ENCODE data around the gene SLC18A3.

SLC18A3 gene

DNA sequence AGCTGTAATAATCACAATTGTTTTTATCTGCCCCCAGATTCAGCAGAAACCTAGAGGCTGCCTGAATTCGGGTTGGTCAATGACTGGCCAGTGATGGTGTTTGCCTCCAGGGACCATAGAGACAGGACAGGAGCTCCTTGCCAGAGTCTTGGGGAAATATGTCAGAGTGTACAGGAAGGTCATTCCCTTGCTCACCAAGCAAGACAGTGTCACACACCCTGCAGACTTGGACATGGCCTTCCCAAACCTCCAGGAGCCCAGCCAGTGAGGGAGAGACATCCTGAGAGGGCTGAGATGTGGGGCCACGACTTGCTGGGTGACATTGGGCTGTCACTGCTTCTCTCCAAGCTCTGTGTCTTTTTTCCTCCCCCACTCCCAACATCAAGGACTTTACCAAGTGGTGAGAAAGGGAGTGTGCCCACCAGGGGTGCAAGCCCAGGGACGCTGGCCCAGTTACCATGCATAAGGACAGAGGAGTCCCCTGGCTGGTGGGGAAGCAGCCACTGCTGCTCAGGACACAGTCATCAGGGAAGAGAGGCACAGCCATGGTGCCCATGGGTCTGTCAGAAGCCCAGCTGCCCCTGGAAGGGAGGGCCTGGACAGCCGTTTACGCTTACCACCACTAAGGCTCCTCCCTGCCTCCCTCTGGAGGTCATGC is 44.1 kb downstream of the SLC18A3 start:
- no peak for DNase-seq
- no peak for ATAC-seq
- H3K36me3 Mint-ChIP-seq (ENCODE audit: low read depth), result no peaks in the 10 kb centered on the region
- no peak overlapping the region for H3K4me3 Mint-ChIP-seq
- H3K4me1 Mint-ChIP-seq, result peaks cover 11% of the 10 kb centered on the region
- peaks cover 5% of the 10 kb centered on the region for H3K27me3 Mint-ChIP-seq
- no peak overlapping the region for H3K27ac Mint-ChIP-seq
- peaks cover 6% of the 10 kb centered on the region for H3K9me3 Mint-ChIP-seq

DNA sequence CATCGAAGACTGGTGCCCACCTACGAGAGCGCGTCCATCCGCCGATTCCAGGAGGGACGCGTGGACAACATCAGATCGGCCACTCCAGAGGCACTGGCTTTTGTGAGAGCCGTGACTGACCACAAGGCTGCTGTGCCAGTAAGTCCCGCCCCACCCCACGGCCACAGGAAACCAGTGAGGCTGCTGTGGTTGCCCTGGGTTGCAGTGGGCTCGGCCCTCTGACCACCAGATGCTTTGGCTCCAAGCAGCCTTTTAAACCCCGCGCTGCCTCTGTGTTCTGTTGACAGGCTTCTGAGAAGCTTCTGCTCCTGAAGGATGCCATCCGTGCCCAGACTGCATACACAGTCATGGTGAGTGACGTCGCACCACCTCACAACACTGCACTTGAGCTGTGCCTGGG is 45.0 kb downstream of the SLC18A3 start:
- Mint-ChIP-seq H3K9me3 (peaks cover 13% of the 10 kb centered on the region), H3K27ac (no peak overlapping the region), H3K36me3 (ENCODE audit: low read depth) (no peaks in the 10 kb centered on the region), H3K27me3 (peaks cover 5% of the 10 kb centered on the region), H3K4me1 (peaks cover 2% of the 10 kb centered on the region), H3K4me3 (no peak overlapping the region)
- ATAC-seq (no peak), DNase-seq (no peak)

- DNase-seq, result no peak
- no peak for ATAC-seq
- H3K36me3 Mint-ChIP-seq (ENCODE audit: low read depth), result no peaks in the 10 kb centered on the region
- H3K27ac Mint-ChIP-seq, result no peak overlapping the region
- H3K27me3 Mint-ChIP-seq, result peaks cover 5% of the 10 kb centered on the region
- H3K4me3 Mint-ChIP-seq, result no peak overlapping the region
- H3K9me3 Mint-ChIP-seq, result peaks cover 13% of the 10 kb centered on the region
- H3K4me1 Mint-ChIP-seq, result no peaks in the 10 kb centered on the region
Observed at GRCh38 chr10:49656845-49657493, 46.9 kb downstream of the SLC18A3 start.

- DNase-seq, result no peak
- H3K36me3 Mint-ChIP-seq (ENCODE audit: low read depth), result no peaks in the 10 kb centered on the region
- H3K9me3 Mint-ChIP-seq, result peaks cover 13% of the 10 kb centered on the region
- no peaks in the 10 kb centered on the region for H3K4me1 Mint-ChIP-seq
- H3K4me3 Mint-ChIP-seq, result no peak overlapping the region
- no peak for ATAC-seq
- peaks cover 2% of the 10 kb centered on the region for H3K27me3 Mint-ChIP-seq
- no peak overlapping the region for H3K27ac Mint-ChIP-seq
Observed at GRCh38 chr10:49657606-49658005, 47.5 kb downstream of the SLC18A3 start.

DNA sequence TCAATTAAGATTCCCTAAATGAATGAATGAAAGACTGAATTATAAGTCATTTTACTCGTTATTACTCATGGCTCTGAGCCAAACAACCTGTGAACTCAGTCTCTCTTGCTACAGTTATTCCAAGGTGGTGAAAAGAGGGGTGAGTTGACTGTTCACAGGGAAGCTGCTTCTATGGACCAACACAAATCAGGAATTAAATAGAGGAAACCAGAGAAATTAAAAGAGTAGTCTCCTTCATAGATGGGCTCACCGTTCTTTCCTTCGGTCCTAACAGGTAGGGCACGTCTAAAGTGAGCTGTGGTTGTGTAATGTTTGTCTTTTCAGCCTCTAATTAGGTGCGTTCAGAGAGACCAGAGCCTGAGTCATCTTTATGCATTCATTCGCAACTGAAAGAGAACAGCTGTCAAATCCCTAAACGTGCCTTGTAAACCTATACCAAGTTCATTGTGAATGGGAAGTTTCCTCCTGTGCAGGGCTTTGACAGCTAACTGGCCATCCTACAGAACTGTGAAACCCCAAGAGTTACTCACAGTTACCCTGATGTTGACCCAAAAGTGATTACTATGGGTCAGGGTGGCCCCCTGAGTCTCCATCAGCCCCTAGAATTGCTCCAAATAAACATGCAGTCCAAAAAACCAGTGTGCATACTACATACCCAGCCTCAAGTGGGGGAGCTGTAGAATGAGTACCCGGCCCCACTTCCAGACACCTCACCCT is 51.2 kb downstream of the SLC18A3 start:
- Mint-ChIP-seq H3K27me3 (no peaks in the 10 kb centered on the region), H3K4me3 (no peak overlapping the region), H3K27ac (no peak overlapping the region), H3K36me3 (ENCODE audit: low read depth) (no peaks in the 10 kb centered on the region), H3K4me1 (no peaks in the 10 kb centered on the region), H3K9me3 (peaks cover 13% of the 10 kb centered on the region)
- DNase-seq, result no peak
- no peak for ATAC-seq

All from activated naive CD8-positive, alpha-beta T cell treated with anti-CD3 and anti-CD28 coated beads, Interleukin-2, amount 50 U/mL, for 24 hours (primary cell).